ENCODE data around the gene IL6.
"Not testable (repeated sequence)": the region's sequence is repeated elsewhere in the genome, so short reads cannot be mapped to it uniquely, and the experiment has no call there.

Gene IL6

GRCh38 chr7:22779730-22780323, 52.8 kb downstream of the IL6 start:
- not testable (repeated sequence) for H3K4me3 ChIP-seq (ENCODE audit: low read depth, low read length)

- no peak overlapping the region for H3K4me3 ChIP-seq (ENCODE audit: low read depth, low read length)
Observed at GRCh38 chr7:22781230-22781711, 54.3 kb downstream of the IL6 start.

Measured in iPS-11a (cell line).